Measurements from ENCODE around the gene TANC1.
"Not testable (repeated sequence)": the region's sequence is repeated elsewhere in the genome, so short reads cannot be mapped to it uniquely, and the experiment has no call there.

TANC1 gene

DNA sequence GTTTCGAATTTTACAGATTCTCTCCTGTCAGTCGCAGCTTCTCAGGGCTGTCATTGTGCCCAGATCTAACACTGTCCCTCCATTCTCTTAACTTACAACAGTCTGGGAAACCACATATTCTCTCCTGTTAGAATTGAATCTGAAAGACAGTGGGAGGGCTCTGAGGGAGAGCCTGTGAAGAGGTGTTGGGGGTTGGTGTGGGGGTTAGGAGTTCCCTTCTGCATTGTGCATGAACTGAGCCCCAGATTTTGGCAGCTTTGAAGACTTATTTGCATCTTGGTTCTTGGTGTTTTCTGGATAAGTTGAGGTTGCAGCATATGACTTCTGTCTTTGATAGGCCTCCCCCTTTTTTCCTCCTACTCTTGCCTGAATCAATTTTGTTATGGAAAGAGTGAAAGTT lies 64.1 kb downstream of the TANC1 start:
- no peak for DNase-seq

DNA sequence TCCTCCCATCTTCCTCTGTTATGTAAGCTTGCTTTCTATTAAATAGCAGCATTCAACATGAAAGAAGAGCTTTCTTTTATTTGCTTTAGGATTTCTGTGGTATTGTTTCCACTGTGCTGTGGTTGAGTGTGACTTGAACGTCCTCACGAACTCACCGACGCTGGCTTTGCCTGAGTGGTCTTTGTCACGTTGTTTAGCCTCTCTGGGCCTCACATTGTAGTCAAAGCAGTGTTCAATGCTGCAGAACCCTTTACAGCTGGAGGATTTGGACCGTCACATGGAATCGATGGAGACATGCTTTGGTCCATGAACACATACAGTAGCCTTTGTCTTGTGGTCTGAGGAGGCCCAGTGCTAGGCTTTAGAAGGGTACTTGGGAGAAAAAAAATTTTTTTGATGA lies 66.3 kb downstream of the TANC1 start:
- DNase-seq: peak; percentile 24

GRCh38 chr2:159035790-159036411 lies 67.5 kb downstream of the TANC1 start:
- DNase-seq: peak; percentile 30

DNA sequence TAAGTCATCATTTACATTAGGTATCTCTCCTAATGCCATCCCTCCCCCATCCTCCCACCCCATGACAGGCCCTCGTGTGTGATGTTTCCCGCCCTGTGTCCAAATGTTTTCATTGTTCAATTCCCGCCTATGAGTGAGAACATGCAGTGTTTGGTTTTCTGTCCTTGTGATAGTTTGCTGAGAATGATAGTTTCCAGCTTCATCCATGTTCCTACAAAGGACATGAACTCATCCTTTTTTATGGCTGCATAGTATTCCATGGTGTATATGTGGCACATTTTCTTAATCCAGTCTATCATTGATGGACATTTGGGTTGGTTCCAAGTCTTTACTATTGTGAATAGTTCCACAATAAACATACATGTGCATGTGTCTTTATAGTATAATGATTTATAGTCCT lies 68.0 kb downstream of the TANC1 start:
- DNase-seq: not testable (repeated sequence)

- DNase-seq: not testable (repeated sequence)
Measured at GRCh38 chr2:159041328-159041727, 72.9 kb downstream of the TANC1 start.

GRCh38 chr2:159042115-159042850 lies 73.8 kb downstream of the TANC1 start:
- DNase-seq: no peak

DNA sequence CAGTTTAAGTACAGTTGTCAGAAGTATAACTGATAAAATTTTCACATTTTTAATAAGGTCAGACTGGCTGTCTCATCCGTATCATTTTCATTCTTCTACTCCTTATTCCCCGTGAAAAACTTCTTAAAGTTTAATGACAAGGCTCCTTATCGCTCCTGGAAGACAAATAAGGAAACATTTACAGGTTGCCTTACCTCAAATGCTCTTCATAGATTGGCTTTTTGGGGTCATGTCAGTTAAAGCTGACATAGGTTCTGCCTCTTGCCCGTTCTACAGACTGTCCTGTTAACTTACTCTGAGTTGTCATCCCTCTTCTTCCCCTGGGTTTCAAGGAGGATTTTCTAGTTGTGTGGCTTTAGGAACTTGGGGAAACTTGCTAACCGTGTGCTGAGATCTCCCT lies 75.3 kb downstream of the TANC1 start:
- DNase-seq: no peak

- DNase-seq: no peak
Measured at GRCh38 chr2:159044804-159045286, 76.4 kb downstream of the TANC1 start.

GRCh38 chr2:159045545-159046454 lies 77.4 kb downstream of the TANC1 start:
- no peak for DNase-seq

- DNase-seq: no peak
Measured at GRCh38 chr2:159046966-159047365, 78.5 kb downstream of the TANC1 start.

DNA sequence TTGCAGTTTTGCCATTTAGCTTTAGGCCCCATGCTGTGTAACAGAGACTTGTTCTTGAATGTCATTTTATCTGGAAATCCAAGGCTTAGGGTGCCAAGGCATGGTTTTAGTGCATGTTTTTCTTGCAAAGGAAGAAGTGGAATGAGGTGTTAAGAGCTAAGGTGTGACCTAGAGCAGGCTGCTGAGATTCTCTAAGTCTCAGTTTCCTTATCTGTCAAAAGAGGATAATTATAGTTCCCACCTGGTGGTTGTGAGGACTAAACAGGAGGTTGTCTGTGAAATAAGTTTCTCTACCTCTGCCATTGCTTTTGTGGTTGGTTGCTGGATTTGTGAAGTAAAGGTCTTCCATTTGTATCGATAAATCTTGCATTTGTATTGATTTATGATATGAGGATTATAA lies 82.0 kb downstream of the TANC1 start:
- no peak for DNase-seq

DNA sequence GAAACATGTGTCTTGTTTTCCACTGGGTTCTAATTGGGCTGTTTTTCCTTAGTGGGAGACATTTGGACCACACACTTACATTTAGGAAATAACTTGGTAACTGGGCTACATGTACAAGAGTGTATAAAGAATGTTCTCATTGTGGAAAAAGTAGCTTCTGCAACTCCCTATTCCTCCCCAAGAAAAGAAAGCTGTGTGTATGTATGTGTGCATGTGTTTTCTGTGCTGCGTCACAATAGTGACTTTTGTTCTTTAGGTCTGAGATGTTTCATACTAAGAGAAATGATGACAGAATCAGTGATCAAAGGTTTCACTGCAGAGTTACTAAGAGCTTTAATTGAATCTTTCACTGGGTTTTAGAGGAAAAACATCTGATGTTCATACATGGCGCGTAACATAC lies 82.7 kb downstream of the TANC1 start:
- DNase-seq: no peak

DNA sequence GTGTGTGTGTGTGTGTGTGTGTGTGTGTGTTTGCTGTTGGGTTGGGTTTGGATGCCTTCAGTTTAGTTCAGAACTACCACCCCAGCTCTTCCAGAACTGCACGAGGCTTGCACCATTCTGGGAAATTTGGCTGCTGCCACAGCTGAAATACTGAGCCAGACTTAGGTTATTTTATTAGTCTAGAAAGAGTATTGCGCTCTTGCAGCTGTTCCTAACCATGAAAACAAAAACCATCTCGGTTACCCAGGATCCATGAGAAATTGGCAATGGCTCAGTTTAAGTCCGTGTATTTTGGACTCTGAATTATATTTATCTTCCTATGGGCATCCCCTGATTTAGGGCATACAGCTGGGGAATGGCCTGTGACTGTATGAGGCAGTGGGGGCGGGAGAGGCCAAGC lies 83.2 kb downstream of the TANC1 start:
- no peak for DNase-seq

GRCh38 chr2:159052157-159052601 lies 83.7 kb downstream of the TANC1 start:
- no peak for DNase-seq

DNA sequence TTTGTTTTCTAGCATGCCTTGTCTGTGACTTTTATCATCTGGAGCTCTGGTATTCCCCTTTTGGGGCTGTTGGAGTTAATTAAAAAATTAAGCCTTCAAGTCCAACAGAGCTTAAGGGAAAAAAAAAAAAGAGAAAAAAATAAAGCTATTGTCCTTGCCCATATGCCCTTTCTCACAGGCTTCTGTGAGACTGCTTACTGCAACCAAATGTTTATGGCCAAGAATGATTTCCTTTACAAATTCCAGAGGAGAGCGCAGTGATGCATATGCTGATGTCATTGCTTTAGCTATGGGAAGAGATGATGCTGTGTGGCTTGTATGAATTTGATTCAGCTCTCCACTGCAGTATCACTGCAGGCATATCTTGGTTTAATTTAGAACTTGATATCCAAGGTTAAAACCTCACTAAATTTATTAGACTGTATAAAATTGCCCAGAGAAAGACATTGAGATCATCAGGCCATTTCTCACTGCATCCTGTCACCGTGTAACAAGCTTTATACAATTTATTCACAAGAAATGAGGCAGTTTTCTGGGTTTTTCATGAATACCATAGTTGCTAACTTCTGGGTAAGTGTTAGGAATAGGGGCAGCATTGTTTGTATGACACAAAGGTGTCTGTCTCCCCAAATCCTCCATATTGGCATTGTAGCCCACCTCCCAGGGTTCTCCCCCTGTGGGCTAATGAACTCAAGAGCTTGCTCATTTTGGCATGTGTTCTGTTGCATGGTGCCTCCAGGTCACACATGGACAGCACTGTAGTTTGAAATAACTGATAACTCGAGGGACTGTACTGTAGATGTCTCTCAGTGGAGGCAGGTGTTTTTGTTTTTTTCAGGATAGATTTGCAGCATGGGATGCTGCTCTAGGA lies 85.0 kb downstream of the TANC1 start:
- DNase-seq: peak; percentile 76

- no peak for DNase-seq
Measured at GRCh38 chr2:159054032-159054334, 85.5 kb downstream of the TANC1 start.

GRCh38 chr2:159054985-159055384 lies 86.5 kb downstream of the TANC1 start:
- no peak for DNase-seq

DNA sequence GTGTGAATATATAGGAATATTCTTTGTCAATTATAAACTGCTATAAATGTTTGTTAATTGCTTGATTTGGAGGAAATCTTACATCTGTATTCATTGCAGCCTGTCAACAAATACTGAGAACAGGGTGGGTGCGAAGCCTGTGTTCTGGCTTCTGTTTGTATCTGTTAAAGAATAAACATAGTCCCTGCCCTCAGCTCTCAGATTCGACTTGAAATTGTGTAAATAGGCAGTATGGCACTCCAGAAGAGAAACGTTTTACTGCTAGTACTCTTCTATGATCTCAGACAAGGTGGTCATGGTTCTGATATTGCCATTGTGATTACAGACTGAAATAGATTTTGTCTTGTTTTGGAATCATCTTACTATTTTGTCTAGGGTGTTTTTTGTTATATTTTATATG lies 92.1 kb downstream of the TANC1 start:
- DNase-seq: no peak

GRCh38 chr2:159063677-159064076 lies 95.2 kb downstream of the TANC1 start:
- no peak for DNase-seq

DNA sequence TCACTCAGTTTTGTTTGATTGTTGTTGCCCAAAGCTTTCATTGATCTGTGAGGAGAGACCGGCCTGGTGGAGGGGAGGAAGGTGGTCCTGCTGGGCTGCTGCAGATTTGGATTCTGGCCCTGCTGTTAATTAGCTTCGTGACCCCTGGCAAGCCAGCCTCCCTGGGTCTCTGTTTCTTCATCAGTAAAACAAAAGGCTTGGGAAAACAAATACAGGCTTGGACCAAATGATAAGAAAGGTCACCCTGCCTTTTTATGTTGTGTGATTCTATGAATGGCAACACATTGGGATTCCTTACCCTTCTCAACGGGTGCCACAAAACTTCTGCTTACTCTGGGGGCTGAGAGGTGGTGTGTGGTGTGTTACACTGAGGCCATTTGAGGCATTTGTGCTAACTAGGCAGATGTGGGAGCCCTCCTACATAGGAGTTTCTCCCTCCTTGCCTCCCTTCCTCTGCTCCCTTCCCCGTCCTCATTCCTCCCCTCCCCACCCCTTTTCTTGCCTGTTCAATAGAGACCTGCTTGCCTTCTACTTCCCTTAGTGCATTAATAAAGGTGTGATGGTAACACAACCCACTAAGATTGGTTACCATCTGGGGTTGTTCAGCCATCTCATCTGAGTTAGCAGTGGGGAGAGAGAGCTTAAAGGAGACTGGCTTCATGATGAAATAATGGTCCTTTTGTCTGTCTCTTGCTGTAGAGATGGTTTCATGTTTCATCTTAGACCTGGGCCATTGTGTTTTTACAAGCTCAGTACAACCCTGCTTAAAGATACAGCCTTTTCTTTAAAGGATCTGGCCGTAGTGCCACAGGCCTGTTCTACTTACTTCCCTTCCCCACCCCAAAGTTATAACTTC lies 96.2 kb downstream of the TANC1 start:
- peak; percentile 62 for DNase-seq

DNA sequence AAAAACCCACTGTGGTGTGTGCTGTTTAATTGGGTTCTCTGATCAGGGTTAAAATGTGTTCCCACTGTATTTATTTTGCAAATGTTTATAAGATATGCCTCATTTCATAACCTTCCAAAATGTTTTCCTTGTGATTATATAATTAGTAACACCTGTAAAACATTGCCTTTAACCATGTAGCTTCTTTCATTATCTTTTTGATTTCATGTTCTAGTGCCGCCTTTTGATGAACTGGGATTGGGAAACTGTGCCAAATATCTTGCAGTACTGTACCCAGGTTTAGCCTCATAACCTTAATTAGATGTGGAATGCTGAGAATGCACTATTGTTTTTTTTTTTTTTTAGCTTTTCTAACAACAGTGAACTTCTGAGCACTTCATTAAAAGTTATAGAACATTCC lies 96.9 kb downstream of the TANC1 start:
- peak; percentile 55 for DNase-seq

- DNase-seq: no peak
Measured at GRCh38 chr2:159065891-159066290, 97.5 kb downstream of the TANC1 start.

All from eye (tissue), 1 donor.